HepG2 (cell line): ENCODE results near the gene SETD5. TPM values are rescaled to one million over a fixed set of nuclear protein-coding genes. Genes with fewer than 3 reads are reported as not detected.

Experiments
- ATAC-seq: fragments of 200-7000 bp; cut with Tn5 transposase; 3 replicates; pipeline ENCODE4 v1.9.1; 2020; ENCODE audit warnings: mild to moderate bottlenecking, moderate library complexity
- BruUV-seq: library from RNA; stranded (reverse); fragments of 400-500 nt; replicated peaks from 2 replicates; lab custom pipeline; 2021; lab: Mats Ljungman, UMichigan
- CTCF ChIA-PET: fragments of 300-600 bp; formaldehyde crosslinking; extraction: SDS; loops from one replicate; lab custom pipeline; 2021; ENCODE audit warnings: low total read pairs, inconsistent platforms, low intra/inter-chr PET ratio; lab: Yijun Ruan, JAX
- POLR2A ChIA-PET: fragments of 350-600 bp; sonication (Branson Sonifier 250); formaldehyde crosslinking; loops from one replicate; lab custom pipeline; 2020; ENCODE audit warnings: antibody characterized with exemption, inconsistent platforms; lab: Yijun Ruan, JAX
- DNase-seq: peaks from one replicate; pipeline ENCODE4 v3.0.0-alpha.2; 2015; ENCODE audit warnings: low spot score
- FAIRE-seq: peaks from 3 replicates; lab custom pipeline; 2011; peaks lifted over from hg19 to GRCh38; lab: Jason Lieb, UNC
- H2AFZ ChIP-seq: one replicate; pipeline ENCODE4 v1.6.1; 2011; ENCODE audit warnings: low read length, inconsistent platforms
- H3K27ac ChIP-seq: fragments of 300-600 bp; 3 replicates; pipeline ENCODE4 v1.8.0; 2011; ENCODE audit warnings: mixed run types, mild to moderate bottlenecking, mixed read lengths, low read length, inconsistent platforms; ENCODE audit not compliant: insufficient read depth; ENCODE audit errors: extremely low read length
- H3K27me3 ChIP-seq, 2 experiments: fragments of 200-600 bp in 1 of 2; 2 replicates in 1 of 2; 3 replicates in 1 of 2; pipeline versions ENCODE4 v1.6.0 to v1.8.0; 2011; ENCODE audit warnings: low read length in 2 of 2, mild to moderate bottlenecking in 2 of 2, moderate library complexity in 2 of 2, inconsistent platforms in 1 of 2; ENCODE audit not compliant: insufficient read depth in 2 of 2, control insufficient read depth in 1 of 2
- H3K36me3 ChIP-seq, 2 experiments: fragments of 200-600 bp in 1 of 2; replicated peaks in 1 of 2; 2 replicates in 1 of 2; 3 replicates in 1 of 2; pipeline versions ENCODE4 v1.5.1 to v1.8.0; 2011; ENCODE audit warnings: low read length in 2 of 2, inconsistent platforms in 1 of 2; ENCODE audit not compliant: insufficient read depth in 2 of 2, control insufficient read depth in 1 of 2
- H3K4me1 ChIP-seq: 2 replicates; pipeline ENCODE4 v1.5.1; 2012; ENCODE audit warnings: low read length, inconsistent platforms; ENCODE audit not compliant: insufficient read depth
- H3K4me2 ChIP-seq: 2 replicates; pipeline ENCODE4 v1.6.0; 2011; ENCODE audit warnings: low read depth, low read length, inconsistent platforms
- H3K4me3 ChIP-seq, 3 experiments: fragments of 200-600 bp in 1 of 3; sonication (generic), shearing (Covaris generic) in 1 of 3; replicated peaks in 1 of 3; 2 replicates each; pipeline ENCODE4 v1.5.1; 2011 to 2016; ENCODE audit warnings: low read length in 3 of 3, inconsistent platforms in 2 of 3, low read depth in 2 of 3, mild to moderate bottlenecking in 2 of 3, control low read depth in 1 of 3, mixed read lengths in 1 of 3; ENCODE audit not compliant: insufficient read depth in 1 of 3
- H3K79me2 ChIP-seq: one replicate; pipeline ENCODE4 v1.6.1; 2011; ENCODE audit warnings: low read length, inconsistent platforms; ENCODE audit not compliant: insufficient read depth
- H3K9ac ChIP-seq: 2 replicates; pipeline ENCODE4 v1.6.0; 2011; ENCODE audit warnings: mild to moderate bottlenecking, low read depth, low read length, inconsistent platforms; ENCODE audit not compliant: insufficient read depth
- H3K9me3 ChIP-seq: 2 replicates; pipeline ENCODE4 v1.5.1; 2012; ENCODE audit warnings: mild to moderate bottlenecking, low read length
- H4K20me1 ChIP-seq: 2 replicates; pipeline ENCODE4 v1.6.0; 2011; ENCODE audit warnings: inconsistent platforms, mild to moderate bottlenecking, low read length, moderate library complexity; ENCODE audit not compliant: insufficient read depth
- CHD2 ChIP-seq: IDR thresholded peaks from 2 replicates; pipeline ENCODE4 v1.6.1; 2011; ENCODE audit warnings: low read depth, low read length, improper control_type of control experiment
- GATAD1 ChIP-seq: IDR thresholded peaks from 2 replicates; pipeline ENCODE4 v1.6.1; 2016; ENCODE audit warnings: missing genetic modification reagents, missing compliant biosample characterization
- GZF1 ChIP-seq: sonication (generic); formaldehyde crosslinking; IDR thresholded peaks from 2 replicates; pipeline ENCODE4 v1.5.1; 2020; ENCODE audit warnings: mild to moderate bottlenecking, missing genetic modification reagents
- NFYC ChIP-seq: IDR thresholded peaks from 2 replicates; pipeline ENCODE4 v1.6.1; 2016; ENCODE audit warnings: missing genetic modification reagents, missing compliant biosample characterization
- PCBP2 ChIP-seq: fragments of 200-400 bp; formaldehyde crosslinking; optimal IDR thresholded peaks from 2 replicates; pipeline ENCODE3; 2018; ENCODE audit warnings: low read length, low read depth; ENCODE audit not compliant: poor library complexity, severe bottlenecking
- PHF20 ChIP-seq: sonication (generic); formaldehyde crosslinking; IDR thresholded peaks from 2 replicates; pipeline ENCODE4 v1.5.0; 2020; ENCODE audit warnings: mild to moderate bottlenecking, missing genetic modification reagents
- SIN3A ChIP-seq: IDR thresholded peaks from 2 replicates; pipeline ENCODE4 v1.6.1; 2011; ENCODE audit warnings: low read depth, mild to moderate bottlenecking, control low read depth, low read length, borderline replicate concordance
- ZNF138 ChIP-seq: sonication (generic); formaldehyde crosslinking; IDR thresholded peaks from 2 replicates; pipeline ENCODE4 v1.5.0; 2020; ENCODE audit warnings: mild to moderate bottlenecking, low read depth, missing genetic modification reagents
- ZNF776 ChIP-seq: sonication (generic); formaldehyde crosslinking; IDR thresholded peaks from 2 replicates; pipeline ENCODE4 v1.4.0; 2020; ENCODE audit warnings: mild to moderate bottlenecking, missing genetic modification reagents
- WGBS: methylation state at CpG from one replicate; pipeline ENCODE4 v1.1.6; 2017; ENCODE audit warnings: low lambda C conversion rate; 5-methylcytosine and 5-hydroxymethylcytosine counted together
- in situ Hi-C: cut with HindIII; loops from 2 replicates; pipeline ENCODE4 v1.10.0; 2017; ENCODE audit warnings: low pct_unique_long_range_greater_than_20kb; ENCODE audit not compliant: extremely low pct_ligation_motif_present
- intact Hi-C: fragments of 100-400 bp; cut with micrococcal nuclease; formaldehyde crosslinking; loops from one replicate; pipeline ENCODE4 v1.10.0; 2022; ENCODE audit not compliant: unreplicated experiment
- polyA plus RNA-seq, 8 experiments: library from polyadenylated mRNA; depleted of rRNA in 3 of 8; stranded (reverse) in 7 of 8; unstranded in 1 of 8; fragments of >200 nt; fragmentation: Illumina TruSeq in 4 of 8; extraction: Trizol in 4 of 8; gene quantifications; 2 replicates each; pipeline versions ENCODE4 v1.2.1 to v1.2.3, GENCODE V29; 2011 to 2016; ENCODE audit warnings: low read depth in 4 of 8, missing spikeins in 1 of 8, mixed read lengths in 1 of 8; ENCODE audit not compliant: insufficient read depth in 1 of 8
- total RNA-seq, 5 experiments: library from RNA; depleted of rRNA; stranded (reverse); fragments of >200 nt; fragmentation: Illumina TruSeq; extraction: Trizol; gene quantifications; 2 replicates each; pipeline ENCODE4 v1.2.3, GENCODE V29; 2016; ENCODE audit warnings: low read depth in 1 of 5
- TF ChIP-seq, protein P1 (sequence below): sonication (generic); formaldehyde crosslinking; IDR thresholded peaks from 2 replicates; pipeline ENCODE4 v1.4.0; 2020; ENCODE audit warnings: mild to moderate bottlenecking, missing genetic modification reagents, borderline replicate concordance
- TF ChIP-seq, protein P2 (sequence below): sonication (generic); formaldehyde crosslinking; IDR thresholded peaks from 2 replicates; pipeline ENCODE4 v1.5.1; 2020; ENCODE audit warnings: missing genetic modification reagents, mild to moderate bottlenecking, borderline replicate concordance

Gene SETD5
- total and polyA plus RNA-seq, 2 of the 13 experiments (the other 11 are each of a cell fraction or from before 2014, with no cell fraction given) = 46.8 to 95.8 TPM

DNA sequence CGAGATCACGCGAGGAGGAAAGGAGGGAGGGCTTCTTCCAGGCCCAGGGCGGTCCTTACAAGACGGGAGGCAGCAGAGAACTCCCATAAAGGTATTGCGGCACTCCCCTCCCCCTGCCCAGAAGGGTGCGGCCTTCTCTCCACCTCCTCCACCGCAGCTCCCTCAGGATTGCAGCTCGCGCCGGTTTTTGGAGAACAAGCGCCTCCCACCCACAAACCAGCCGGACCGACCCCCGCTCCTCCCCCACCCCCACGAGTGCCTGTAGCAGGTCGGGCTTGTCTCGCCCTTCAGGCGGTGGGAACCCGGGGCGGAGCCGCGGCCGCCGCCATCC, 1.1 kb upstream of the SETD5 start (continued):
- TF ChIP-seq GZF1 (CRISPR knock-in tag) = no peak
- no peak for TF ChIP-seq CHD2
- TF ChIP-seq, all 625 proteins: peak for 27

DNA sequence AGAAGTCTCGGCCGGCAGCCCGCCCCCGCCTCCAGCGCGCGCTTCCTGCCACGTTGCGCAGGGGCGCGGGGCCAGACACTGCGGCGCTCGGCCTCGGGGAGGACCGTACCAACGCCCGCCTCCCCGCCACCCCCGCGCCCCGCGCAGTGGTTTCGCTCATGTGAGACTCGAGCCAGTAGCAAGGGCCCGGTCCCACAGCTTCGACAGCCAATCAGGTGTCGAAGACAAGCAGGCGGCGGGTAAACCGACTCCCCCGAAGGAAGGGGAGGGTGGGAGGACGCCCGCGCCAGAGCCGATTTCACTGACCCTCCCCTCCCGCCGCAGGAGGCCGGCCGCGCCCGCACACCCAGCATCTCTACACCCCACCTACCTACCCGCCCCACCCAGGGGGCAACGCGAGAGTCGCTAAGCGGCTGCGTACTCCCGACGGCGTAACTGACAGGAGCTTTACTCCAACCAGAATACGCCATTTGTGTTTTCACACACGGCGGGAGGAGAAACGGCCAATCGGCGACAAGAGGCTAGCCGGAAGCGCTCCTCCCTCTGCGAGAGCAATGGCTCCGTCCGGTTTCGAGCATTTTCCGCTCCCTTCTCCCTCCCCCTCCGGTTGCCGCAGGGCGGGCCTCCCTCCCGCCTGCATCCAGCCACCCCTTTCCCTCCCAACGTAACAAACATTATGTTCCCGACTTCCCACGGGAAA, 633 bp upstream of the SETD5 start:
- in situ Hi-C loops (no loop called here), intact Hi-C loops (loop anchor here (1.0 kb wide), 2 partner anchors 26 to 33 kb away; partner anchors contain the start of gene THUMPD3)
- peak; percentile 98 for DNase-seq
- Histone ChIP-seq H3K27ac (peak overlapping the region; percentile 93), H2AFZ (no peak overlapping the region), H3K9me3 (no peaks in the 10 kb centered on the region), H4K20me1 (peaks cover 73% of the 10 kb centered on the region), H3K4me2 (peak overlapping the region; percentile 98), H3K79me2 (peaks cover 87% of the 10 kb centered on the region), H3K4me3 (peak overlapping the region; percentile 91 to 95 (median 92)), H3K9ac (peak overlapping the region; percentile 96), H3K4me1 (peaks cover 59% of the 10 kb centered on the region), H3K36me3 (peaks cover 2 to 35% of the 10 kb centered on the region in 2 experiments), H3K27me3 (no peaks in the 10 kb centered on the region; a peak in 1 of 5 replicates)
- CTCF ChIA-PET = no interaction called here
- WGBS = 0% methylated on average over 12 of the region's 71 CpGs
- FAIRE-seq = peak; percentile 74
- POLR2A ChIA-PET = interaction anchor here (0.8 to 5.8 kb wide), 19 partner anchors 8 to 432 kb away, joined by 3 to 112 read pairs (median 6); partner anchors contain the start of gene THUMPD3
- ATAC-seq = peak; percentile 88
- no TSS peak for BruUV-seq
- TF ChIP-seq NFYC (peak; percentile 91), ZNF138 (0 out of 2 replicates have a peak, but pooled peaks have one; percentile 34), PHF20 (peak; percentile 70), ZNF776 (no peak), PCBP2 (peak; percentile 19), SIN3A (peak; percentile 34; the same call in 1 of the 2 replicates), GATAD1 (CRISPR knock-in tag) (peak; percentile 86)
- TF ChIP-seq, protein P1, sequence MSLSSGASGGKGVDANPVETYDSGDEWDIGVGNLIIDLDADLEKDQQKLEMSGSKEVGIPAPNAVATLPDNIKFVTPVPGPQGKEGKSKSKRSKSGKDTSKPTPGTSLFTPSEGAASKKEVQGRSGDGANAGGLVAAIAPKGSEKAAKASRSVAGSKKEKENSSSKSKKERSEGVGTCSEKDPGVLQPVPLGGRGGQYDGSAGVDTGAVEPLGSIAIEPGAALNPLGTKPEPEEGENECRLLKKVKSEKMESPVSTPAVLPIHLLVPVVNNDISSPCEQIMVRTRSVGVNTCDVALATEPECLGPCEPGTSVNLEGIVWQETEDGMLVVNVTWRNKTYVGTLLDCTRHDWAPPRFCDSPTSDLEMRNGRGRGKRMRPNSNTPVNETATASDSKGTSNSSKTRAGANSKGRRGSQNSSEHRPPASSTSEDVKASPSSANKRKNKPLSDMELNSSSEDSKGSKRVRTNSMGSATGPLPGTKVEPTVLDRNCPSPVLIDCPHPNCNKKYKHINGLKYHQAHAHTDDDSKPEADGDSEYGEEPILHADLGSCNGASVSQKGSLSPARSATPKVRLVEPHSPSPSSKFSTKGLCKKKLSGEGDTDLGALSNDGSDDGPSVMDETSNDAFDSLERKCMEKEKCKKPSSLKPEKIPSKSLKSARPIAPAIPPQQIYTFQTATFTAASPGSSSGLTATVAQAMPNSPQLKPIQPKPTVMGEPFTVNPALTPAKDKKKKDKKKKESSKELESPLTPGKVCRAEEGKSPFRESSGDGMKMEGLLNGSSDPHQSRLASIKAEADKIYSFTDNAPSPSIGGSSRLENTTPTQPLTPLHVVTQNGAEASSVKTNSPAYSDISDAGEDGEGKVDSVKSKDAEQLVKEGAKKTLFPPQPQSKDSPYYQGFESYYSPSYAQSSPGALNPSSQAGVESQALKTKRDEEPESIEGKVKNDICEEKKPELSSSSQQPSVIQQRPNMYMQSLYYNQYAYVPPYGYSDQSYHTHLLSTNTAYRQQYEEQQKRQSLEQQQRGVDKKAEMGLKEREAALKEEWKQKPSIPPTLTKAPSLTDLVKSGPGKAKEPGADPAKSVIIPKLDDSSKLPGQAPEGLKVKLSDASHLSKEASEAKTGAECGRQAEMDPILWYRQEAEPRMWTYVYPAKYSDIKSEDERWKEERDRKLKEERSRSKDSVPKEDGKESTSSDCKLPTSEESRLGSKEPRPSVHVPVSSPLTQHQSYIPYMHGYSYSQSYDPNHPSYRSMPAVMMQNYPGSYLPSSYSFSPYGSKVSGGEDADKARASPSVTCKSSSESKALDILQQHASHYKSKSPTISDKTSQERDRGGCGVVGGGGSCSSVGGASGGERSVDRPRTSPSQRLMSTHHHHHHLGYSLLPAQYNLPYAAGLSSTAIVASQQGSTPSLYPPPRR = no peak; the same call in 1 of the 2 replicates
- TF ChIP-seq, protein P2, sequence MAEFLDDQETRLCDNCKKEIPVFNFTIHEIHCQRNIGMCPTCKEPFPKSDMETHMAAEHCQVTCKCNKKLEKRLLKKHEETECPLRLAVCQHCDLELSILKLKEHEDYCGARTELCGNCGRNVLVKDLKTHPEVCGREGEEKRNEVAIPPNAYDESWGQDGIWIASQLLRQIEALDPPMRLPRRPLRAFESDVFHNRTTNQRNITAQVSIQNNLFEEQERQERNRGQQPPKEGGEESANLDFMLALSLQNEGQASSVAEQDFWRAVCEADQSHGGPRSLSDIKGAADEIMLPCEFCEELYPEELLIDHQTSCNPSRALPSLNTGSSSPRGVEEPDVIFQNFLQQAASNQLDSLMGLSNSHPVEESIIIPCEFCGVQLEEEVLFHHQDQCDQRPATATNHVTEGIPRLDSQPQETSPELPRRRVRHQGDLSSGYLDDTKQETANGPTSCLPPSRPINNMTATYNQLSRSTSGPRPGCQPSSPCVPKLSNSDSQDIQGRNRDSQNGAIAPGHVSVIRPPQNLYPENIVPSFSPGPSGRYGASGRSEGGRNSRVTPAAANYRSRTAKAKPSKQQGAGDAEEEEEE (CRISPR knock-in tag) = no peak
